HG02763 (cell line): ENCODE data around the gene MACO1.
A peak's percentile ranks its signal among the peaks of the same experiment; 100 is the strongest.
"Not testable (repeated sequence)": the region's sequence is repeated elsewhere in the genome, so short reads cannot be mapped to it uniquely, and the experiment has no call there.

ENCODE experiments used
- ATAC-seq: cut with Tn5 transposase; IDR thresholded peaks from one replicate; pipeline ENCODE4 v1.9.1; 2021; ENCODE audit warnings: mild to moderate bottlenecking, moderate library complexity; ENCODE audit not compliant: unreplicated experiment

MACO1 gene

GRCh38 chr1:25420715-25421114, 10.0 kb upstream of the MACO1 start, which contains the start of gene RHCE:
TSS of gene RHCE (minus strand) at chr1:25420825. CDS start at chr1:25420786, 39 bp downstream.
- ATAC-seq: not testable (repeated sequence)

DNA sequence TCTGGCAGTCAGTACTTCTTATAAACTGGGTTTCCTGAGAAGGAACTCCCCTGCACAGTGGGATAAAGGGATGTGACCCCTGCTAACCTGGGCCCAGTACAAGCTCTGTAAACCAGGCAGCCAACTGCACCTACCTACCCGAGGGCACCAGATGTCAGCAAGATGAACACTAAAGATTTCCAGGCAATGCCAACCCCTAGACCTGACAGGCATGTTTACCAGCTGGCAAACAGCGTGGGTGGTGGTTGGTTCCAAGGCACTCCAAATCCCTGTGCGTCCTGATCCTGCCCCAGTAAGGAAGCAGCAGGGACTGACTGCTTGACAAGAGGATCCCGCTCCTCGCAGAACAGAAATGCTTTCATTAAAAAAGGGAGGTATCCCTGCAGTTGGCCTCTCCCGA, 7.5 kb upstream of the MACO1 start:
- ATAC-seq: not testable (repeated sequence)

- no peak for ATAC-seq
Observed at GRCh38 chr1:25425098-25426085, 5.3 kb upstream of the MACO1 start.

GRCh38 chr1:25427696-25428095, 3.0 kb upstream of the MACO1 start:
- ATAC-seq: no peak

- no peak for ATAC-seq
Observed at GRCh38 chr1:25428475-25429166, 2.1 kb upstream of the MACO1 start.

DNA sequence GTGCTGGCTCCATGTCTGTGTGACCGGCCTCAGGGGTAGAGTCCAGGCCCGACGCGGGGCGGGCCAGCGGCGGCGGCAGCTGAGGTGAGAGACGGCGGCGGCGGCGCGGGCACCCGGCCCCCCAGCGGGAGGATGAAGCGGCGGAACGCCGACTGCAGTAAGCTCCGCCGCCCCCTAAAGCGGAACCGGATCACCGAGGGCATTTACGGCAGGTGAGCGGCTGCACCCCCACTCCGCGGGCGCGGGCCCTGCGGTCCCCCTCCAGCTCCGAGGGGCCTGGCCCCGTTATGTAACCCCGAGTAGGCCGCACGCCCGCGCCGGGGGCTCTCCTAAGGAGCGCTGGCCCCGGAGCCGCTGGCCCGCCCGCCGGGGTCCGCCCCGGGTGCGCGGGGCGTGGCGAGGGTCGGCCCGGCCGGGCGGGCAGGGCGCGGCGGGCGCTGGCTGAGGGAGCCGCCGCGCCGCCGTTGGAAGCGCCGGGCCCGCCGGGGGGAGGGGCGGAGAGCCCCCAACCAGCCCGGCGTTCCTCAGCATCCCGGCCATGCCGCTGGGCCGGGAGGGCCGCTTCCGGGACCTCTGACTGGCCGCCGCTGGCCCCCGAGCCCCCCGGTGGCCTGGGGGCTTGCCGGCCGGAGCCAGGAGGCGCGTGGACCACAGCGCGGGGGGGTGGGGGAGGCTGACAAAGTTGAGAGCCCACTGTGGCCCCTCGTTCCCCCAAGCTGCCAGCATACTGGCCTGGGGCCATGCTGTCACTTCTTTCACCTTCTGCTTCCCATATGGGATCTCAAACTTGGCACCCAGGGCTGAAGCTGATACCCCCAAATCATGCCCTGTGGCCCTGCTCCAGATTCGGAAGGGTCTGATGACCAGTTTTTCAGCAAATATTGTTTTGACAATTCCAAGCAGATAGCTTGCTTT, 527 bp downstream of the MACO1 start:
- peak; percentile 24 for ATAC-seq

- ATAC-seq: no peak
Observed at GRCh38 chr1:25431955-25432719, 1.4 kb downstream of the MACO1 start.

DNA sequence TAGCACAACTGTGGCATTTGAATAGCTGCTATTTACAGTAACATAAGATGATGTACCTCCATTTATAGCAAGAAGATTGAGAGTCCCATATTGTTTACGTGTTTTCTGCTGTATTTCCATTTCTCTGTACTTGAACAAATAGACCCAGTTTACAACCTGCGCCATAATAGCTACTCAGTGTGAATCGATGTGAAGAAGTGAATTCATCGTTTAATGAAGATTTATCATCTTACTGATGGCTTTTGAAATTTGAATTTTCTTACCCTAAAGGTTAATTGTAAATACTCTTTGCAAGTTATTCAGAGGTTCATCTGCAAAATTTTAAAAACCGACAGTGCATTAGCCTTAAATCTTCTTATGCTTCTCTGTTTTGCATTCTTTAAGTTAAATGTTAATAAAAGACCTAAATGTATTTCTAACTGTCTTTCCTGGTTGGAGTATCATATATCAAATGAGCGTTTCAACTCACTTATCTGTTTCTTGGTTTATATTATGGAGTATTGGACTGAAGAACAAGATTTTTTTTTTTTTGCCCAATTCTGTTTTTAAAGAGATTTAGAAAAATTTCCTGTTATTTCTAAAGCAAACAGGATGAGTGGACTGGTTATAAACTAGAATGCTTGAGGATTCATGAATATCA, 2.2 kb downstream of the MACO1 start:
- no peak for ATAC-seq

GRCh38 chr1:25433389-25434186, 2.9 kb downstream of the MACO1 start:
- ATAC-seq: no peak

DNA sequence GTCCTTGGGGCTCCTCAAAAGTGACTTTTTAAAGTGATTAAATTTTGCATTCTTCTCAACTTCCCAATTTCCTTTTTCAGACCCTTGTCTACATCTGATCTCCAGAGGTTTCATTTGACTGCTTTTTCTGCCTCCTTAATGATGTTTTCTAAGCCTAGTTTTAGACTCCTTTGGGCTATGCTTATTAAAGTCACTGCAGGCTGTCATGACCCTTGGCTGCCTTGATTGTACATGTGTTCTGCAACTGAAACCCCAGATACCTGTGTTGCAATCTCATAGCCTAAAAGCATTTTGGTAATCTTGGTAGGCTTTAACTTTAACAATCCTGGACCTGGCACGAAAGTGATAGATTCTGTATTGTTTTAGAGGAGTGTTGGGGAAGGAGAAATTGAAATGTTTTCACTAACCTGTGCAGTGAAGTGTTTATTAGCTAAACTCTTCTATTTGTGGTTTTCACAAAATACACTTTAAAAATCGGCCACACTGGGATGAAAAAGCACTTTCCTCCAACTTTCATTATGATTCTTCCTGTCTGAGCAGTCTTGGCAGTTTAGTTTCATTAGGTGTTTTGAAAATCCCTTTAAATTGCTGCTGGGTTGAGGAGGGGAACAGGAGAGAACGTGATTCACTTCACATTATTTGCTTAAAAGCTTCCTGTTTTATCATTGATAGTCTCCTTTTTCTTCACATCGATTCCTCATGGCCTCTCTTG, 4.9 kb downstream of the MACO1 start:
- no peak for ATAC-seq

GRCh38 chr1:25437672-25438071, 7.0 kb downstream of the MACO1 start:
- no peak for ATAC-seq

DNA sequence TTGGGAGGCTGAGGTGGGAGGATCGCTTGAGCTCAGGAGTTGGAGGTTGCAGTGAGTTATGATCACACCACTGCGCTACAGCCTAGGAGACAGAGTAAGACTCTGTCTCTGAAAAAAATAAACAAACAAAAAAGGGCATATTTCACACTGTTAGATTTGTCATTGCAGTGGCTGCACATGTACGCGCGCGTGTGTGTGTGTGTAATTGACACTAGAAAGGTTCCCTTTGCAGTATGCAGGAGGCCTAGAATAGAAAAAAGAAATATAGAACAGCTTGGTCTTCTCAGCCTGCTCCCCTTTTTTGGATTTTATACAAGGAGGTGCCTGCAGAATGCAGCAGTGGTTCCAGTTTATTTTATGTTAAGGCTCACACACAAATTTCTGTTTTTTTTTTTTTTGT, 8.6 kb downstream of the MACO1 start:
- no peak for ATAC-seq

DNA sequence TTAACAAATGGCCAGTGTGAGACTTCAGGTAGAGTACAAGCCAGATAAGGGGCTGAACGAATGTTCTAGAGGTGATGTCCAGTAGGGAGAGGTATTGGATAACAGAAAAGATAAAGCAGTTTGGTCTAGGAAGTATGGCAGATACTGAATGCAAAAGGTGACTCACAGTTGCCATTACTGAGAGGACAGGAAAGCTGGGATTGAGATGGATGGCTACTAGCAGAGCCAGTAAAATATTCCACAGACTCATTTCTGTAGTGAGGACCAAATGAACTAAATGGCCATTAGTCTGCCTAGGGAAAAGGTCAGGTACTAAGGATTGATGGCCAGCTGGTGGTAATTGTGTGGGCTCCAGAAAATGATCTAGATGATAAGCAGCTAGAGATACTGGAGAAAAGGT, 11.5 kb downstream of the MACO1 start:
- ATAC-seq: no peak

DNA sequence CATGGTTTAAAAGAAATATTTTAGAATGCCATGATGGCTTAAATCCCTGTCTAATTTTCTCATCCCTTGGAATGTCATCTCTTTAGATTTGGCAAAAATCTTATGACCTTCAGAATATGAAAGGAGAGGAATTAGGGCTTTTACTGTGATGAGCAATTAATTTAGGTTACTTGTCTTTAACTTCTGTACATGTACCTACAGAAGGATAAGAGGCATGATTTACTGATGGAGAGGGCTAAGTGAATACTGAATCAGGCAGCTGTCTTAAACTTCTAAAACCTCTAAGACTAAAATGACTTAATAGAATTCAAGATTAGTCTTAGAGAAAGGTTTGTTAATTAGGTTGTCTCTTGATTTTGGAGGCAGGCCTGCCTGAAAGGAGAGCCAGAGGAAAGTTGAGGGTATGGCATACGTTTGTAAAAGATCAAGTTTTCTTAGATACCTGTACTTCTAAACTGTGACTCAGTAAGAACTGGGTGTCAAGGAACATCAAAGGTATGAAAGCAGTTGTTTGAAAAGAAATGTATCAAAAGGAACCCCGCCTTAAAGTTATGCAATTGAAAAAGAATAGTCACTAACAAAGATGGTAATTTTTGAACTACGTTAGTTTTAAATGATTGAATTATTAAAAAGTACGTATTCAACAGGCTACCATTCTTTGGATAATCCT, 12.5 kb downstream of the MACO1 start:
- no peak for ATAC-seq

GRCh38 chr1:25444604-25445003, 13.9 kb downstream of the MACO1 start:
- ATAC-seq: not testable (repeated sequence)

DNA sequence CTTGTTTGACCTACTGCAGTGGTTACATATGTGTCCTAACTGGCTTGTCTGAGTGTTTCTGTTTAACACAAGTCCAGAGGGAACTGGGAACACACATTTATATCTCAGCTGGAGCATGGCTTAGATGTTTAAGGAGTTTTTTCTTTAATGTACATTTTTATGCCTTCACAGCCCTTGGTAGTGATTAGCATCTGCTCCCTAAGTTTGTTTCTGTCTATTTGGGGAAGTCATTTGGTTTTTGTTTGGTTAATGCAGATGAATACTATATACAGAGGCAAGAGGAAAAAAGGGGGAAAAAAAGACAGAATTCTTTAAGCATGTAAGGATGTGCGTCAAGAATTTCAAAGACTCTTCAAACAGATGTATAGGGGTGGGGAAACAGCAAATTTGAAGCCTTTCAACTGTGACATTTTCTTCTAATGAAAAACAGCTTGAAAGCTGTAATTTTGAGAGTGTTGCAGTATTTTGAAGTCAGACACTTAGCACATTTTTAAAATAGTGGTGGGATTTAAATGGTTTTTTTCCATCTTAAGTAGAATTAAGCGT, 15.4 kb downstream of the MACO1 start:
- ATAC-seq: no peak

GRCh38 chr1:25447547-25447946, 16.9 kb downstream of the MACO1 start:
- ATAC-seq: no peak
